Body of pancreas (tissue), 4 donors: Measurements from ENCODE around the gene PAGE4. TPM values are rescaled to one million over a fixed set of nuclear protein-coding genes. Genes with fewer than 3 reads are reported as not detected.

Experiments
- ATAC-seq: fragments of 150-250 bp; one replicate; pipeline ENCODE4 v1.9.1; 2016
- DNase-seq, 4 donors: peaks; one replicate each; pipeline ENCODE4 v3.0.0-alpha.2; 2019
- H3K27ac ChIP-seq, 4 donors: fragments of 200-600 bp; sonication (generic); 1 replicate in 3 of 4; 2 replicates in 1 of 4; pipeline versions ENCODE4 v1.5.1 to v1.6.1; 2016 to 2019; ENCODE audit warnings: mild to moderate bottlenecking in 1 of 4, mixed read lengths in 1 of 4, moderate library complexity in 1 of 4
- H3K27me3 ChIP-seq, 2 donors: fragments of 200-600 bp; sonication (generic); one replicate each; pipeline ENCODE4 v1.6.0; 2016; ENCODE audit warnings: mild to moderate bottlenecking in 1 of 2
- H3K36me3 ChIP-seq, 2 donors: fragments of 200-600 bp; sonication (generic); replicated peaks in 1 of 2; 2 replicates each; pipeline ENCODE4 v1.5.1; 2016; ENCODE audit warnings: low read depth in 2 of 2; ENCODE audit not compliant: insufficient read depth in 1 of 2
- H3K4me1 ChIP-seq: fragments of 200-600 bp; sonication (generic); one replicate; pipeline ENCODE4 v1.6.0; 2016
- H3K4me3 ChIP-seq, 2 donors: fragments of 200-600 bp; sonication (generic); 1 replicate in 1 of 2; 2 replicates in 1 of 2; pipeline ENCODE4 v1.5.1; 2016 to 2019
- H3K9me3 ChIP-seq, 3 donors: fragments of 200-600 bp; sonication (generic); 1 replicate in 2 of 3; 2 replicates in 1 of 3; pipeline ENCODE4 v1.5.1; 2016
- CTCF ChIP-seq, 7 experiments: fragments of 450-650 bp in 4 of 7; fragments of 200-600 bp in 3 of 7; sonication (generic) in 3 of 7; IDR thresholded peaks; one replicate each; pipeline ENCODE4 v1.5.1; 2016 to 2019; ENCODE audit warnings: antibody characterized with exemption in 7 of 7
- POLR2A ChIP-seq, 3 donors: fragments of 450-650 bp; IDR thresholded peaks; one replicate each; pipeline ENCODE4 v1.6.1; 2016; ENCODE audit warnings: antibody characterized with exemption in 3 of 3, mild to moderate bottlenecking in 2 of 3
- WGBS, 2 donors: methylation state at CpG; one replicate each; pipeline ENCODE4 v1.1.5; 2017; 5-methylcytosine and 5-hydroxymethylcytosine counted together
- intact Hi-C: fragments of 100-400 bp; cut with DNase I; formaldehyde crosslinking; loops from one replicate; pipeline ENCODE4 v1.15.1; 2023
- total RNA-seq, 2 donors: library from RNA; depleted of rRNA; stranded (reverse); fragments of >200 nt; gene quantifications; one replicate each; pipeline ENCODE4 v1.1.0, GENCODE V29; 2016

Gene PAGE4
- total RNA-seq, 2 donors from 2014 or later: not detected

GRCh38 chrX:49799828-49800227 is 29.3 kb upstream of the PAGE4 start:
- H3K4me3 ChIP-seq: no peak overlapping the region
- H3K27ac ChIP-seq: no peak overlapping the region
- no peaks in the 10 kb centered on the region for H3K4me1 ChIP-seq
- intact Hi-C loops: no loop called here
- no peaks in the 10 kb centered on the region for H3K36me3 ChIP-seq
- H3K27me3 ChIP-seq: no peaks in the 10 kb centered on the region
- ATAC-seq (no peak), DNase-seq (no peak)
- TF ChIP-seq POLR2A (IDR thresholded peaks at IDR 0.05) (no peak), CTCF (IDR thresholded peaks at IDR 0.05) (no peak)
- 89 to 93% methylated on average over 1 of the region's 1 CpG for WGBS, 2 donors
- no peaks in the 10 kb centered on the region for H3K9me3 ChIP-seq

GRCh38 chrX:49809891-49810632 is 19.0 kb upstream of the PAGE4 start:
- Histone ChIP-seq H3K27ac (no peak overlapping the region), H3K36me3 (no peaks in the 10 kb centered on the region), H3K4me1 (no peaks in the 10 kb centered on the region), H3K4me3 (no peak overlapping the region), H3K9me3 (no peaks in the 10 kb centered on the region), H3K27me3 (no peaks in the 10 kb centered on the region)
- no peak for DNase-seq
- TF ChIP-seq CTCF (IDR thresholded peaks at IDR 0.05): no peak
- ATAC-seq: no peak
- intact Hi-C loops: no loop called here
- 33% methylated on average over 1 of the region's 1 CpG; no CpG with 5 or more reads in 1 of the 2 donors for WGBS, 2 donors

- Histone ChIP-seq H3K4me1 (no peaks in the 10 kb centered on the region), H3K36me3 (no peaks in the 10 kb centered on the region), H3K4me3 (no peak overlapping the region), H3K9me3 (no peaks in the 10 kb centered on the region), H3K27me3 (no peaks in the 10 kb centered on the region), H3K27ac (no peak overlapping the region)
- TF ChIP-seq POLR2A (IDR thresholded peaks at IDR 0.05): no peak
- no peak for TF ChIP-seq CTCF (IDR thresholded peaks at IDR 0.05)
- no peak for DNase-seq
- 40 to 57% methylated on average over 4 of the region's 4 CpGs for WGBS, 2 donors
- intact Hi-C loops: no loop called here
- ATAC-seq: no peak
Observed at GRCh38 chrX:49812177-49812576, 16.9 kb upstream of the PAGE4 start.

- Histone ChIP-seq H3K36me3 (no peaks in the 10 kb centered on the region), H3K4me1 (no peaks in the 10 kb centered on the region), H3K27me3 (no peaks in the 10 kb centered on the region), H3K9me3 (no peaks in the 10 kb centered on the region), H3K27ac (no peak overlapping the region), H3K4me3 (no peak overlapping the region)
- TF ChIP-seq POLR2A (IDR thresholded peaks at IDR 0.05): no peak
- no peak for TF ChIP-seq CTCF (IDR thresholded peaks at IDR 0.05)
- intact Hi-C loops: no loop called here
- WGBS, 2 donors: 66 to 75% methylated on average over 2 to 4 of the region's 4 CpGs
- ATAC-seq (no peak), DNase-seq (no peak)
Observed at GRCh38 chrX:49816435-49816834, 12.7 kb upstream of the PAGE4 start.

GRCh38 chrX:49838374-49838773 is 9.3 kb downstream of the PAGE4 start:
- intact Hi-C loops: no loop called here
- Histone ChIP-seq H3K9me3 (peaks cover 0 to 5% (median 0%) of the 10 kb centered on the region in 3 donors), H3K27me3 (no peaks in the 10 kb centered on the region), H3K4me1 (no peaks in the 10 kb centered on the region), H3K4me3 (no peak overlapping the region), H3K36me3 (no peaks in the 10 kb centered on the region), H3K27ac (no peak overlapping the region)
- TF ChIP-seq POLR2A (IDR thresholded peaks at IDR 0.05) (no peak), CTCF (IDR thresholded peaks at IDR 0.05) (peak; percentile 38 to 60 (median 53))
- DNase-seq (peak; percentile 13 to 47 (median 18)), ATAC-seq (peak; percentile 40)
- WGBS, 2 donors: 7 to 14% methylated on average over 8 of the region's 8 CpGs
